ENCODE results near the gene MTG2.

DNA sequence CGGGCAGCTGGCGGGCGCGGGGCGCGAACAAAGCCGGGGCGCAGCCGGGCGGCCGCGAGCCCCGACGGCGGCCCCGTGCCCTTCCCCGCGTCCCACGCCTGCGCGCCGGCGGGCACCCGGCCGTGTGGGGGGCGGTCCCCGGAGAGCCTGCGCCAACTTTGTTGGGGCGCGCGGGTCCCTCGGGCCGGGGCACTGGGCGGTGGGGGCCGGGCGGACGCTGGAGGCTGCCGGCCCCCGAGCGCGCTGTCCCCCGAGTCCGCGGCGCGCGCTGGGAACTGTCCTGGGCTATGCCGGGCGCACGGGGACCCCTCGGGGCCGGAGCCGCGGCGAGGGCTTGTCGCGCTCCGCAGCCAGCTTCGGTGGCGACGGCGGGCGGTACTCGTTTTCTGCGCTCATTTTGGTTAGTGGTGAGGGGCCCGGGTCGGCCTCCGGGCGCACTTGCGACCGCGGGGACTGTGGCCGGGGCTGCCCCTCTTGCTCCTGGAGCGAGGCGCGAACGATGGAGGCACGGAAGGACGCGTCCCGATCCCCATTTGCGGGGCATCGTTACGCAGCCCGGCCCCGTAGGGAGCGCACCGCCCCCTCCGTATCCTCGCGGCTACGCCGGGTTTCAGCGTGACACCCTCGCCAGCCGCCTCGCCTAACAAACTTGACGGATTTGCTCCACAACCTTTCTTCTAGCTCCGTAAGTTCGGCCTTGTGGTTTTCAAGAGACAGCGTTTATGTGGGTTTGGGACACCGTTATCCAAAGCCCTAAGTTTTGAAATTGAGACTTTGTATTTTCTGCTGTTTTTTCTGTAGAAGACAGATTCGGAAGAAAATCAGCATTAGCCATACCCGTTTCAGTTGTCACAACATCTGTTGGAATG is 38.6 kb upstream of the MTG2 start:
- TF ChIP-seq, protein P1, sequence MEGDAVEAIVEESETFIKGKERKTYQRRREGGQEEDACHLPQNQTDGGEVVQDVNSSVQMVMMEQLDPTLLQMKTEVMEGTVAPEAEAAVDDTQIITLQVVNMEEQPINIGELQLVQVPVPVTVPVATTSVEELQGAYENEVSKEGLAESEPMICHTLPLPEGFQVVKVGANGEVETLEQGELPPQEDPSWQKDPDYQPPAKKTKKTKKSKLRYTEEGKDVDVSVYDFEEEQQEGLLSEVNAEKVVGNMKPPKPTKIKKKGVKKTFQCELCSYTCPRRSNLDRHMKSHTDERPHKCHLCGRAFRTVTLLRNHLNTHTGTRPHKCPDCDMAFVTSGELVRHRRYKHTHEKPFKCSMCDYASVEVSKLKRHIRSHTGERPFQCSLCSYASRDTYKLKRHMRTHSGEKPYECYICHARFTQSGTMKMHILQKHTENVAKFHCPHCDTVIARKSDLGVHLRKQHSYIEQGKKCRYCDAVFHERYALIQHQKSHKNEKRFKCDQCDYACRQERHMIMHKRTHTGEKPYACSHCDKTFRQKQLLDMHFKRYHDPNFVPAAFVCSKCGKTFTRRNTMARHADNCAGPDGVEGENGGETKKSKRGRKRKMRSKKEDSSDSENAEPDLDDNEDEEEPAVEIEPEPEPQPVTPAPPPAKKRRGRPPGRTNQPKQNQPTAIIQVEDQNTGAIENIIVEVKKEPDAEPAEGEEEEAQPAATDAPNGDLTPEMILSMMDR (IDR thresholded peaks at IDR 0.05; ENCODE audit: insufficient read depth, low read depth, low read length), result no peak
- TF ChIP-seq EZH2 (IDR thresholded peaks at IDR 0.05; ENCODE audit: insufficient read depth, low read length), result no peak

Measured in astrocyte (in vitro differentiated cells and primary cell).